ENCODE results near the gene TRIL. TPM values are rescaled to one million over a fixed set of nuclear protein-coding genes. Genes with fewer than 3 reads are reported as not detected.
A peak's percentile ranks its signal among the peaks of the same experiment; 100 is the strongest.

Gene TRIL
- total RNA-seq, 1 donor from 2014 or later, result 1.4 TPM

- H3K27me3 Mint-ChIP-seq (ENCODE audit: unreplicated experiment), result no peaks in the 10 kb centered on the region
- H3K9me3 Mint-ChIP-seq (ENCODE audit: unreplicated experiment), result no peaks in the 10 kb centered on the region
- H3K4me3 Mint-ChIP-seq (ENCODE audit: unreplicated experiment), result no peak overlapping the region
- no peak for DNase-seq
- TF ChIP-seq, protein P1, sequence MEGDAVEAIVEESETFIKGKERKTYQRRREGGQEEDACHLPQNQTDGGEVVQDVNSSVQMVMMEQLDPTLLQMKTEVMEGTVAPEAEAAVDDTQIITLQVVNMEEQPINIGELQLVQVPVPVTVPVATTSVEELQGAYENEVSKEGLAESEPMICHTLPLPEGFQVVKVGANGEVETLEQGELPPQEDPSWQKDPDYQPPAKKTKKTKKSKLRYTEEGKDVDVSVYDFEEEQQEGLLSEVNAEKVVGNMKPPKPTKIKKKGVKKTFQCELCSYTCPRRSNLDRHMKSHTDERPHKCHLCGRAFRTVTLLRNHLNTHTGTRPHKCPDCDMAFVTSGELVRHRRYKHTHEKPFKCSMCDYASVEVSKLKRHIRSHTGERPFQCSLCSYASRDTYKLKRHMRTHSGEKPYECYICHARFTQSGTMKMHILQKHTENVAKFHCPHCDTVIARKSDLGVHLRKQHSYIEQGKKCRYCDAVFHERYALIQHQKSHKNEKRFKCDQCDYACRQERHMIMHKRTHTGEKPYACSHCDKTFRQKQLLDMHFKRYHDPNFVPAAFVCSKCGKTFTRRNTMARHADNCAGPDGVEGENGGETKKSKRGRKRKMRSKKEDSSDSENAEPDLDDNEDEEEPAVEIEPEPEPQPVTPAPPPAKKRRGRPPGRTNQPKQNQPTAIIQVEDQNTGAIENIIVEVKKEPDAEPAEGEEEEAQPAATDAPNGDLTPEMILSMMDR (IDR thresholded peaks at IDR 0.05; ENCODE audit: partially characterized antibody, unreplicated experiment), result no peak
- H3K4me1 Mint-ChIP-seq (ENCODE audit: low read depth, unreplicated experiment), result peaks cover 11% of the 10 kb centered on the region
- H3K27ac Mint-ChIP-seq (ENCODE audit: unreplicated experiment), result no peak overlapping the region
- no peaks in the 10 kb centered on the region for H3K36me3 Mint-ChIP-seq (ENCODE audit: unreplicated experiment)
Observed at GRCh38 chr7:28937619-28938018, 20.5 kb downstream of the TRIL start.

DNA sequence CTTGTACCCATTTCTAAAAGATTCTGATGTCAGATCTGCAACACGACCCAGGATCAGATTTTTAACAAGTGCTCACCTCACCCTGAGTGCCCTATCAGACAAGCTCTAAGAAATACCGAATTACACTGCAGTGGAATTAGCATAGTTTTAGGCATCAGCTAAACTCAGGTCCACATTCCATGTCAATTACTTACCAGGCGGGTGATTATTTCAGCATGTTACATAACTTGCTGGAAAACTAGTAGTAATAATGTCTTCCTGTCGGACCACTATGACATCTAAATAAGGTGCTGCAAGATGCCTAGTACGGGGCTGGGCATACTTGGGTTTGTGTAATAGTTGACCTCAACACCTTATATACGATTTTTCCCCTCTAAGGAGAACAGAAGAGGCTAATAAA is 21.0 kb downstream of the TRIL start:
- Mint-ChIP-seq H3K36me3 (ENCODE audit: unreplicated experiment) (no peaks in the 10 kb centered on the region), H3K27ac (ENCODE audit: unreplicated experiment) (no peak overlapping the region), H3K4me1 (ENCODE audit: low read depth, unreplicated experiment) (peaks cover 11% of the 10 kb centered on the region), H3K27me3 (ENCODE audit: unreplicated experiment) (no peaks in the 10 kb centered on the region), H3K4me3 (ENCODE audit: unreplicated experiment) (no peak overlapping the region), H3K9me3 (ENCODE audit: unreplicated experiment) (no peaks in the 10 kb centered on the region)
- TF ChIP-seq, protein P1 (IDR thresholded peaks at IDR 0.05; ENCODE audit: partially characterized antibody, unreplicated experiment), result no peak
- DNase-seq, result no peak

DNA sequence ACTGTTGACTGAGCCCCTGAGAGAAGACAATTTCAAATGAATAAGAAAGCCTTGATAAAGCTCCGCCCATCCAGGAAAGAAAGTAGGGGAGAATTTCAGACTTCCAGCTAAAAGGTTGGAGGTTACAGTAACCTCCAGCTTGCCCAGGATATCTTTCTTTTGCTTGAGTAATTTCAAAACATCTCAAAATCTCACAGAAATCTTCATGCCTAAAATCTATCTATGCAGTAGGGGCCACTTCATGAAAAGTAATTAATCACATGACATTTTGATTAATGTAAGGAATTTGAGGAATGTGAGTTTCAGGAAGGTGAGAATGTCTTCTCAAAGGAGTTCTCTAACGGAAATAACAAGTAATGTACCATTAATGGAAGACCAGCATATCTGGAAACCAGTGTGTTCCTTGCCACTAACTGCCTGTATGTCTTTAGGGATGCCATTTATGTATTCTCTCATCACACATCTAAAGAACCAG is 24.2 kb downstream of the TRIL start:
- Mint-ChIP-seq H3K27me3 (ENCODE audit: unreplicated experiment) (no peaks in the 10 kb centered on the region), H3K36me3 (ENCODE audit: unreplicated experiment) (no peaks in the 10 kb centered on the region), H3K4me1 (ENCODE audit: low read depth, unreplicated experiment) (peaks cover 5% of the 10 kb centered on the region), H3K27ac (ENCODE audit: unreplicated experiment) (no peak overlapping the region), H3K9me3 (ENCODE audit: unreplicated experiment) (no peaks in the 10 kb centered on the region), H3K4me3 (ENCODE audit: unreplicated experiment) (no peak overlapping the region)
- no peak for DNase-seq
- TF ChIP-seq, protein P1 (IDR thresholded peaks at IDR 0.05; ENCODE audit: partially characterized antibody, unreplicated experiment), result no peak

DNA sequence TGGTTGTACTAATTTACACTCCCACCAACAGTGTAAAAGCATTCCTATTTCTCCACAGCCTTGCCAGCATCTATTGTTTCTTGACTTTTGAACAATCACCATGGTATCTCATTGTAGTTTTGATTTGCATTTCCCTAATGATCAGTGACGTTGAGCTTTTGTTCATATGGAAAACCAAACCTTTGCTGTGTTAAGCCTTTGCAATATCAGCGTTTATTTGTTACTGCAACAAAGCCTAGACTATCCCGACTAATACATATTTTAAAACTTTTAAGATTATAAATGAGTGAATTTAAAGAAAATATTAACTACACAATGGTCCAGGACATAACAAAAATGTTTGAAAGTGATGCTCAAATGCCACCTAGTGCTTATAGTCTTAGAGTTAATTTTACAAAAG is 26.6 kb downstream of the TRIL start:
- H3K27me3 Mint-ChIP-seq (ENCODE audit: unreplicated experiment), result no peaks in the 10 kb centered on the region
- no peak overlapping the region for H3K27ac Mint-ChIP-seq (ENCODE audit: unreplicated experiment)
- H3K9me3 Mint-ChIP-seq (ENCODE audit: unreplicated experiment), result no peaks in the 10 kb centered on the region
- TF ChIP-seq, protein P1 (IDR thresholded peaks at IDR 0.05; ENCODE audit: partially characterized antibody, unreplicated experiment), result no peak
- no peak overlapping the region for H3K4me3 Mint-ChIP-seq (ENCODE audit: unreplicated experiment)
- DNase-seq, result no peak
- H3K36me3 Mint-ChIP-seq (ENCODE audit: unreplicated experiment), result no peaks in the 10 kb centered on the region
- peaks cover 10% of the 10 kb centered on the region for H3K4me1 Mint-ChIP-seq (ENCODE audit: low read depth, unreplicated experiment)

DNA sequence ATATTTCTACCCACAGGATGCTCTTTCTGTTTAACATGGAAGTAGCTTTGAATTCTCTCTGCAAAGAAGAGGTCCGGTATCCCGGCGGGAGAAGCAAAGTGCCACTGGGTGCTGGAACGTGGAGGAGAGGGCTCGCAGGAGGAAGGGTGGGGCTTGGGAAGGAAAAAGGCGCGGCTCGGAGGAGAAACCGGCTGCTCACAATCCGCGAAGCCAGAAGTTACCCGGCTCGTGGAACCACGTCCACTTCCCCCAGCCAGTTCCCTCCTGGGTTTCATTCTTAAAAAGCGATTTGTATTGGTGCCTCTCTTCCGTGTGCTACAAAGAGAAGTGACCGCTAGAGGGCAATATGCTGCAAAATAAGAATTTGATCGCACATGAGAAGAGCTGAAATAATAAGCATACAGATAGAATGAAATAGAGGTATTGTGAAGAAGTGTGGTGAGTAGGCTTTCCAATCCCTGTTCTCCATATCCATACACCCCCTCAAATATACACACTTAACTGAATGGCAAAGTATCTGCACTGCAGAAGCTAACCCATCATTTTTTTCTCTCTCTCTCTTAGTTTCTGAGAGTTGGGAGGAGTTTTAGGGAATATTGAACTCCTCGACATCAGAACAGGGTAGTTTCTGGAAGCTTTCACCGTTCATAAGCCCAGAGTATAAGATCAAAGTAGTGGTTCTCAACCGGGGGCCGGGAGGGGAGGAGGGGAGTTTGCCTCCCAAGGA is 31.1 kb downstream of the TRIL start:
- H3K4me3 Mint-ChIP-seq (ENCODE audit: unreplicated experiment), result peak overlapping the region; percentile 75
- peaks cover 8% of the 10 kb centered on the region for H3K4me1 Mint-ChIP-seq (ENCODE audit: low read depth, unreplicated experiment)
- TF ChIP-seq, protein P1 (IDR thresholded peaks at IDR 0.05; ENCODE audit: partially characterized antibody, unreplicated experiment), result peak; percentile 89
- DNase-seq, result peak; percentile 18
- H3K9me3 Mint-ChIP-seq (ENCODE audit: unreplicated experiment), result no peaks in the 10 kb centered on the region
- peak overlapping the region; percentile 6 for H3K27ac Mint-ChIP-seq (ENCODE audit: unreplicated experiment)
- peaks cover 2% of the 10 kb centered on the region for H3K27me3 Mint-ChIP-seq (ENCODE audit: unreplicated experiment)
- H3K36me3 Mint-ChIP-seq (ENCODE audit: unreplicated experiment), result no peaks in the 10 kb centered on the region

Data from glutamatergic neuron (in vitro differentiated cells).